ENCODE data around the gene KIF12. TPM values are rescaled to one million over a fixed set of nuclear protein-coding genes. Genes with fewer than 3 reads are reported as not detected.
"Not testable (repeated sequence)": the region's sequence is repeated elsewhere in the genome, so short reads cannot be mapped to it uniquely, and the experiment has no call there.

Gene KIF12
- total and polyA plus RNA-seq, 4 experiments from 2014 or later = not detected

DNA sequence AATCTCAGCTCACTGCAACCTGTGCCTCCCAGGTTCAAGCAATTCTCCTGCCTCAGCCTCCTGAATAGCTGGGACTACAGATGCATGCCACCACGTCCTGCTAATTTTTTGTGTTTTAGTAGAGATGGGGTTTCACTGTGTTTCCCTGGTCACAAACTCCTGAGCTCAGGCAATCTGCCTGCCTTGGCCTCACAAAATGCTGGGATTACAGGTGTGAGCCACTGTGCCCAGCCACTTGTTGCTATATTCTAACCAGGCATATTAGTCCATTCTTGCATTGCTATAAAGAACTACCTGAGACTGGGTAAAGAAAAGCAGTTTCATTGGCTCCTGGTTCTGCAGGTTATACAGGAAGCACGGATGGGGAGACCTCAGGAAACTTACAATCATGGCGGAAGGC, 29.7 kb upstream of the KIF12 start:
- H3K4me1 ChIP-seq (ENCODE audit: insufficient read depth, low read length); H3K27me3 ChIP-seq (ENCODE audit: insufficient read depth, low read length); intact Hi-C loops (cut with micrococcal nuclease); H3K27ac ChIP-seq (ENCODE audit: low read depth, low read length); POLR2A ChIA-PET (ENCODE audit: partially characterized antibody); H3K4me1 Mint-ChIP-seq; H3K36me3 ChIP-seq (ENCODE audit: insufficient read depth, low read length); H3K4me3 Mint-ChIP-seq; H3K27ac Mint-ChIP-seq; H3K4me3 ChIP-seq (ENCODE audit: low read length in 2 of 2); H3K36me3 Mint-ChIP-seq; H3K9me3 ChIP-seq (ENCODE audit: control insufficient read depth in 1 of 2, low read length in 2 of 2); DNase-seq: not testable (repeated sequence)
- CTCF ChIA-PET (ENCODE audit: partially characterized antibody) = interaction anchor here (1.3 kb wide), 1 partner anchor 21 kb away, joined by 5 read pairs; no protein-coding TSS in a partner anchor
- Mint-ChIP-seq H3K27me3 (peaks cover 14 to 16% of the 10 kb centered on the region in 2 donors), H3K9me3 (peaks cover 0 to 19% (median 12%) of the 10 kb centered on the region in 8 donors)

GRCh38 chr9:114126247-114127060, 27.4 kb upstream of the KIF12 start:
- Histone ChIP-seq H3K36me3 (ENCODE audit: insufficient read depth, low read length) (no peaks in the 10 kb centered on the region), H3K4me1 (ENCODE audit: insufficient read depth, low read length) (no peaks in the 10 kb centered on the region), H3K27me3 (ENCODE audit: insufficient read depth, low read length) (no peaks in the 10 kb centered on the region), H3K9me3 (ENCODE audit: control insufficient read depth in 1 of 2, low read length in 2 of 2) (peaks cover 0 to 4% of the 10 kb centered on the region in 2 donors), H3K27ac (ENCODE audit: low read depth, low read length) (no peak overlapping the region), H3K4me3 (ENCODE audit: low read length in 2 of 2) (no peak overlapping the region)
- H3K9me3 Mint-ChIP-seq = peaks cover 0 to 19% (median 12%) of the 10 kb centered on the region in 8 donors
- H3K36me3 Mint-ChIP-seq = no peaks in the 10 kb centered on the region
- ChIA-PET CTCF (ENCODE audit: partially characterized antibody) (no interaction called here), POLR2A (ENCODE audit: partially characterized antibody) (no interaction called here)
- peaks cover 14 to 16% of the 10 kb centered on the region in 2 donors for H3K27me3 Mint-ChIP-seq
- DNase-seq = no peak
- H3K4me1 Mint-ChIP-seq = no peaks in the 10 kb centered on the region
- H3K4me3 Mint-ChIP-seq = no peak overlapping the region
- intact Hi-C loops (cut with micrococcal nuclease) = no loop called here
- H3K27ac Mint-ChIP-seq = no peak overlapping the region

DNA sequence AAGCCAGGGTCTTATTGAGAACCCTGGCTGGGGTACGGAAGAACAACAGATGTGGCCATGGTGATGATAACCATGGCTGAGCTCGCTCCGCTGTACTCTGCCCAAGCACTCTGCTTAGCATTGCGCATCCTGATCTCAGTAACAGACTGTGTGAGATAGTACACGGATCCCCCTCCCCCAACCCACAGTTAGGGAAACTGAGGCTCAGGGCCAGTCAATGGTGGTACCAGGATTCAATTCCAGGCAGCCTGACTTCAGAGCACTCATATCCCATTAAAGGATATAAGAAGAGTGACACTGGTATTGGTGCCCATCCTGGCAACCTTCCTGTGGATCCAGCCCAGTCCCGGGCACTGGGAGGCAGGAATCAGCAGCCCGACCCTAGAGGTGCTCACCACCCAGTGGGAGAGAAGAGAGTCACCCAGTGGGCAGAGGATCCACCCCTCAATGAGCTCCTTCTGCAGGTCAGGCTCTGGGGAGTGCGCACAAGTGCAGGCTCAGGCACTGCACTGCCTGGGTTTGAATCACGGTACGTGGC, 26.5 kb upstream of the KIF12 start:
- no peak overlapping the region for H3K27ac ChIP-seq (ENCODE audit: low read depth, low read length)
- no peaks in the 10 kb centered on the region for H3K4me1 ChIP-seq (ENCODE audit: insufficient read depth, low read length)
- DNase-seq = no peak
- ChIA-PET CTCF (ENCODE audit: partially characterized antibody) (no interaction called here), POLR2A (ENCODE audit: partially characterized antibody) (no interaction called here)
- no peaks in the 10 kb centered on the region for H3K36me3 ChIP-seq (ENCODE audit: insufficient read depth, low read length)
- H3K4me3 Mint-ChIP-seq = no peak overlapping the region
- H3K27me3 Mint-ChIP-seq = peaks cover 15 to 16% of the 10 kb centered on the region in 2 donors
- peaks cover 0 to 19% (median 12%) of the 10 kb centered on the region in 8 donors for H3K9me3 Mint-ChIP-seq
- H3K36me3 Mint-ChIP-seq = no peaks in the 10 kb centered on the region
- no peaks in the 10 kb centered on the region for H3K27me3 ChIP-seq (ENCODE audit: insufficient read depth, low read length)
- intact Hi-C loops (cut with micrococcal nuclease) = no loop called here
- H3K27ac Mint-ChIP-seq = no peak overlapping the region
- H3K9me3 ChIP-seq (ENCODE audit: control insufficient read depth in 1 of 2, low read length in 2 of 2) = peaks cover 0 to 4% of the 10 kb centered on the region in 2 donors
- H3K4me1 Mint-ChIP-seq = peaks cover 0 to 1% (median 0%) of the 10 kb centered on the region in 4 donors
- H3K4me3 ChIP-seq (ENCODE audit: low read length in 2 of 2) = no peak overlapping the region

- H3K4me1 ChIP-seq (ENCODE audit: insufficient read depth, low read length) = no peaks in the 10 kb centered on the region
- H3K27me3 ChIP-seq (ENCODE audit: insufficient read depth, low read length) = no peaks in the 10 kb centered on the region
- Mint-ChIP-seq H3K4me1 (peaks cover 0 to 1% (median 0%) of the 10 kb centered on the region in 4 donors), H3K27me3 (peaks cover 14 to 16% of the 10 kb centered on the region in 2 donors), H3K9me3 (peaks cover 0 to 19% (median 12%) of the 10 kb centered on the region in 8 donors), H3K27ac (no peak overlapping the region), H3K36me3 (no peaks in the 10 kb centered on the region), H3K4me3 (no peak overlapping the region)
- no peaks in the 10 kb centered on the region for H3K36me3 ChIP-seq (ENCODE audit: insufficient read depth, low read length)
- ChIA-PET CTCF (ENCODE audit: partially characterized antibody) (no interaction called here), POLR2A (ENCODE audit: partially characterized antibody) (no interaction called here)
- no peak for DNase-seq
- intact Hi-C loops (cut with micrococcal nuclease) = no loop called here
- no peak overlapping the region for H3K27ac ChIP-seq (ENCODE audit: low read depth, low read length)
- H3K9me3 ChIP-seq (ENCODE audit: control insufficient read depth in 1 of 2, low read length in 2 of 2) = peaks cover 0 to 4% of the 10 kb centered on the region in 2 donors
- no peak overlapping the region for H3K4me3 ChIP-seq (ENCODE audit: low read length in 2 of 2)
Observed at GRCh38 chr9:114124666-114125475, 25.8 kb upstream of the KIF12 start.

GRCh38 chr9:114124138-114124537, 25.0 kb upstream of the KIF12 start:
- H3K36me3 Mint-ChIP-seq = no peaks in the 10 kb centered on the region
- H3K4me1 ChIP-seq (ENCODE audit: insufficient read depth, low read length) = no peaks in the 10 kb centered on the region
- peaks cover 0 to 4% of the 10 kb centered on the region in 2 donors for H3K9me3 ChIP-seq (ENCODE audit: control insufficient read depth in 1 of 2, low read length in 2 of 2)
- no peak overlapping the region for H3K27ac ChIP-seq (ENCODE audit: low read depth, low read length)
- ChIA-PET CTCF (ENCODE audit: partially characterized antibody) (no interaction called here), POLR2A (ENCODE audit: partially characterized antibody) (no interaction called here)
- no peak overlapping the region for H3K4me3 Mint-ChIP-seq
- no peaks in the 10 kb centered on the region for H3K27me3 ChIP-seq (ENCODE audit: insufficient read depth, low read length)
- peaks cover 11 to 13% of the 10 kb centered on the region in 2 donors for H3K27me3 Mint-ChIP-seq
- DNase-seq = no peak
- H3K36me3 ChIP-seq (ENCODE audit: insufficient read depth, low read length) = no peaks in the 10 kb centered on the region
- H3K9me3 Mint-ChIP-seq = peaks cover 0 to 19% (median 12%) of the 10 kb centered on the region in 8 donors
- intact Hi-C loops (cut with micrococcal nuclease) = no loop called here
- no peak overlapping the region for H3K4me3 ChIP-seq (ENCODE audit: low read length in 2 of 2)
- H3K4me1 Mint-ChIP-seq = peaks cover 0 to 1% (median 0%) of the 10 kb centered on the region in 4 donors
- no peak overlapping the region for H3K27ac Mint-ChIP-seq

DNA sequence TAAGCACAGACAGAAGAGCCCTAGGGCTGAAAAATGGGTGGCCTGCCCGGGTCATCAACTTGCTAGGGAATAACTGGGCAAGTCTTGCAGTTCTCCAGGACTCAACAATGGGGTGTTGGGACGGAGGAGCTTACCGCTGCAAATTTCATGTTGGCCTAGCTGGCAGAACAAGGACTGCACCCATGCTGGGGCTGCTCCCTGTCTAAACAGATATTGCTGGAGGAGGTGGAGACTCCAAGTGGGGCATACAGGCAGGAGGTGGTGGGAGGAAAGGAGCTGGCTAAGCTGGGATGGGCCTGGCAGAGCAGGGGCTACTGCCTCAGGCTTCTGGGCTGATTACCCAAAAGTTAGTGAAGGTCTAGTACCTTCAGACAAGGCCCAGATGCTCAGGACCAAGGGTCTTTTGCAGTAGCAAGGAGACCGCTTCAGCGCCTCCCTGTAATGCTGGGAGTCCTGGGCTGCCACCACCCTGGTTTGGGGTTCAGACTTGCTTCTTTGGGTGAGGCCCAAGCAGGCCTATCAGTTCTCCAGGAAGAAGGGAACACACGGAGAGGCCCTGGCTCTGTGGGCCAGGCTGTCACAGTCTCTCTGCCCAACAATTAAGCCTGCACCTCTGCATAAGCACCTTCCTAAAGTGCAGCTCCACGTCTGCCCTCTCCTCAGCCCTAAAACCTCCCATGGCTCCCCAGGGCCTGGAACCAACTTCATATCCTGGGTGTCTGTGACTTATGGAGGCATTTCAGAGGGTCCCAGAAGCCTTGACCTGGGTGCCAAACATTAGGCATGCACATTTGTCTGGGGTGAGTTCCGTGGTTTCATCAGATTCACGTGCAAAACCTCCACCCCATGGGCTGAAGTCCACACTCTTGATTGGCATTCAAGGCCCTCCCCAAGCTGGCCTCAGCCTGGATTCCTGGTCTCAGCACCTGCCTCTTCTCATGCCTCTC, 24.2 kb upstream of the KIF12 start:
- Mint-ChIP-seq H3K9me3 (peaks cover 0 to 17% (median 11%) of the 10 kb centered on the region in 8 donors), H3K27ac (no peak overlapping the region), H3K36me3 (no peaks in the 10 kb centered on the region), H3K4me1 (peaks cover 0 to 1% (median 0%) of the 10 kb centered on the region in 4 donors), H3K4me3 (no peak overlapping the region), H3K27me3 (peaks cover 11% of the 10 kb centered on the region in 2 donors)
- no peaks in the 10 kb centered on the region for H3K36me3 ChIP-seq (ENCODE audit: insufficient read depth, low read length)
- H3K27me3 ChIP-seq (ENCODE audit: insufficient read depth, low read length) = no peaks in the 10 kb centered on the region
- no peaks in the 10 kb centered on the region for H3K4me1 ChIP-seq (ENCODE audit: insufficient read depth, low read length)
- POLR2A ChIA-PET (ENCODE audit: partially characterized antibody) = no interaction called here
- CTCF ChIA-PET (ENCODE audit: partially characterized antibody) = no interaction called here
- intact Hi-C loops (cut with micrococcal nuclease) = no loop called here
- DNase-seq = no peak
- H3K9me3 ChIP-seq (ENCODE audit: control insufficient read depth in 1 of 2, low read length in 2 of 2) = peaks cover 0 to 4% of the 10 kb centered on the region in 2 donors
- H3K27ac ChIP-seq (ENCODE audit: low read depth, low read length) = no peak overlapping the region
- no peak overlapping the region for H3K4me3 ChIP-seq (ENCODE audit: low read length in 2 of 2)

Measured in CD4-positive, alpha-beta memory T cell (primary cell).